Inflammatory macrophage treated with lipopolysaccharide for 4 hours (primary cell): ENCODE measurements around the gene HNRNPF.
A peak's percentile ranks its signal among the peaks of the same experiment; 100 is the strongest.

Experiments
- DNase-seq: peaks from one replicate; pipeline ENCODE4 v3.0.0-alpha.2; 2020

Gene HNRNPF

DNA sequence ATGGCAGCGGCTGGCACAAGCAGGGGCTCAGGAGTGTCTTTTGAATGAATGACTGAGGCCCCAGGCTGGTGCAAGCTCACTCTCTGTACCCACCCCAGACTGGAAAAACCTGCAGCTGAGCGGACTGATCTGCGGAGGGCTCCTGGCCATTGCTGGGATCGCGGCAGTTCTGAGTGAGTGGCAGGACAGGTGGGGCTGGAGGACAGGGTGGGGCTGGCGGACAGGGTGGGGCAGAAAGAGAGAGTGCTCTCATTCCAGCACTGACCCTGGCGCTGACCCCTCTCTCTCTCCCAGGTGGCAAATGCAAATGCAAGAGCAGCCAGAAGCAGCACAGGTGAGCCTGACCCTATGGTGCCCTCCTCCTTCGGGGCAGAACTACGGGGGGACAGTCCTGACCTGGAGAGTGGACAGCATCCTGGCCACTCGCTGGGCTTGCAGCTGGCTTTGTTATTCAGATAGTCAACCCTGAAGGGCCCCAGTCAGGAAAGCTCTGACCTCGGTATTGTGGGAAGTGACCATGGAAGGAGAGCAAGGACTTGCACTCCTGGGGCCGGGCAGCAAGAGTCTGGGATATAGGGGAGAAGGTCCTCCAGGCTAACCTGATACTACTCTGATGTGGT is 33.5 kb downstream of the HNRNPF start:
- no peak for DNase-seq

GRCh38 chr10:43374194-43374593 is 34.8 kb downstream of the HNRNPF start:
- no peak for DNase-seq

GRCh38 chr10:43373461-43373860 is 35.5 kb downstream of the HNRNPF start:
- DNase-seq, result no peak

DNA sequence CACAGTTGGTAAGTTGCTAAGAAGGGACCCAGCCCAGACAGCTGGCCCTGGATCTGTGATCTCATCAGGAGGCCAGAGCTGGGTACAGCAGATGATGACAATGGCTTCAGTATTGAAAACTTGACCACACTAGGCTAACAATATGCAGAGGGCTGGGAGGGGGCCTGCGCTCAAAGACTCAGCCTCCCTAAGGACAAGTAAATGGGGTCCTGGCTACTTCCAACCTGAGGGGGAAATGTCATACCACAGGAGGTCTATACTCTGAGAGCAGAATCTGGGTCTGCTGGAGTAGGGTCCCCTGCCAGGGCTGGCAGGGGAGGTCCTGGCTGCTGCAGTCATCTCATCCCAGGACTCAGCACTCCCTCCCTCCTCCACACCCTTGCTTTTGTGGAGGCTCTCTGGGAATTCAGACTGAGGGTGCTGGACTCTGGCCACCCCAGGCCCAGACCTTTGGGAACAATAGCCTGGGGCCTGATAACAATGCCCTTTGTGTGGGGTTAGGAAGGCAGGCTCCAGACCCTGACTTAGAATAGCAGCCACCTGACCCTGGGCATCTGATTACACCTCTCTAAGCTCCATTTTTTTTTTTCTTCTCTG is 36.1 kb downstream of the HNRNPF start:
- no peak for DNase-seq

GRCh38 chr10:43371418-43371817 is 37.6 kb downstream of the HNRNPF start, which contains the start of gene FXYD4:
FXYD4 (plus strand) TSS chr10:43371636; CDS start chr10:43373747, 2,111 bp downstream.
- DNase-seq, result no peak

- DNase-seq, result no peak
These were observed 38.2 kb downstream of the HNRNPF start for GRCh38 chr10:43370671-43371215.

GRCh38 chr10:43369921-43370320 is 39.1 kb downstream of the HNRNPF start:
- no peak for DNase-seq

- DNase-seq, result no peak
These were observed 44.0 kb downstream of the HNRNPF start for GRCh38 chr10:43365001-43365400.

- peak; percentile 95 for DNase-seq
These were observed 46.7 kb downstream of the HNRNPF start for GRCh38 chr10:43362191-43362839.

GRCh38 chr10:43361547-43362190 is 47.3 kb downstream of the HNRNPF start:
- peak; percentile 2 for DNase-seq

GRCh38 chr10:43360086-43360485 is 48.9 kb downstream of the HNRNPF start:
- DNase-seq, result no peak

GRCh38 chr10:43355749-43356371 is 53.1 kb downstream of the HNRNPF start:
- peak; percentile 28 for DNase-seq

DNA sequence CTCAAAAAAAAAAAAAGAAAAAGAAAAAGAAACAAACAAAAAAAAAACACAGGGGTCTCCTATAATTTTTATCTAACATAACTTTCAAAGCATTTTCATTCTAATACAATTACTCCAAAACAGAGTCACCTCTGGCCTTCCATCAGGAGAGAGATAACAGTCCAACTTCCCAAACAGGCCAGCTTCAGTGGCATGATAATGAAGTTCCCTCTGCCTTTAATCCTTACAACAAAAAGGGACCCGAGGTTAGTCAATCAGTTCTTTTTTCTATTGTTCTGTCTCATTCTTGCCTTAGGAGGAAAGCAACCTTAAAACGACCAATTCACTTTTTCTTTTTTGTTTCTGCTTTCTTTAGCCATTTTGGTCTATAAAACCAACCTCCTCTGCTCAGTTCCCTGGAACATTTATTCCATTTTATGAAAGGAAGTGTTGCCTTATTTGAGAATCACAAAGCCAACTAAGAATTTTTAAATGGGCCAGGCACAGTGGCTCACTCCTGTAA is 54.1 kb downstream of the HNRNPF start:
- DNase-seq, result no peak

GRCh38 chr10:43354330-43354635 is 54.7 kb downstream of the HNRNPF start:
- DNase-seq, result no peak

- DNase-seq, result no peak
These were observed 55.3 kb downstream of the HNRNPF start for GRCh38 chr10:43353495-43354329.

DNA sequence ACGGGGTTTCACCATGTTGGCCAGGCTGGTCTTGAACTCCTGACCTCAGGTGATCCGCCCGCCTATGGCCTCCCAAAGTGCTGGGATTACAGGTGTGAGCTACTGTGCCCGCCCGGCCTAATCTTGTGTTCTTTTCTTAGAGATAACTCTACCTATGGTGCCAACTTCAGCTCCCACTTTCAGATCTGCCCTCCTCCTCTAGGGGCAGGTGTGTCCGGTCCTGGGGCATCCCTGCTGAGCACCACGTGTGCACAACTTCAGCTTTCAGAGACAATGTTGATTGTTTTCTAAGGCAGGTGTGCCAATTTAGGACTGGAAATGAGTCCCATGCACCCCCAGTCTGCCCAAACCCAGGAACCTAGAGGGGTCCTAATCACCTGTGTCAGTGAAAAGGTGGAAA is 56.0 kb downstream of the HNRNPF start:
- no peak for DNase-seq

- no peak for DNase-seq
These were observed 57.7 kb downstream of the HNRNPF start for GRCh38 chr10:43351301-43351700.

DNA sequence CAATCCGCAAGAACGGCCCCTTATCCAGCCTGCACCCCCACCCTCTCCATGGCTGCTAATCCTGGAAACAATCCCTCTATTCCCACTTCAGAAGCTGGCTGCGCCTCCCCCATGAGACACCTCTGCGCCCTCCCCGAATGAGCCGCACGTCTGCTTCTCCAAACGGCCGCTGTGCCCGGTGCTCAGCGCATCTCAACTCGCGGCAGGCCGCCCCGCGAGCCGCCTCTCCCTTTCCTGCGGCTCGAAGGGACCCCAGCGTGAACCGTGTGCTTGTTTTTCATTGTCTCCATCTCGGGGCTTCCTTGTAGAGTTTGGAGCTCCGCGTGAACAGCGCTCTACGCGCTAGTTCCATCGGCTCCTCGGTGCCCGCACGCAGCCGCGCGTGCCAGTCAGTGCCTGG is 58.3 kb downstream of the HNRNPF start:
- no peak for DNase-seq

- DNase-seq, result no peak
These were observed 58.8 kb downstream of the HNRNPF start for GRCh38 chr10:43350156-43350555.

DNA sequence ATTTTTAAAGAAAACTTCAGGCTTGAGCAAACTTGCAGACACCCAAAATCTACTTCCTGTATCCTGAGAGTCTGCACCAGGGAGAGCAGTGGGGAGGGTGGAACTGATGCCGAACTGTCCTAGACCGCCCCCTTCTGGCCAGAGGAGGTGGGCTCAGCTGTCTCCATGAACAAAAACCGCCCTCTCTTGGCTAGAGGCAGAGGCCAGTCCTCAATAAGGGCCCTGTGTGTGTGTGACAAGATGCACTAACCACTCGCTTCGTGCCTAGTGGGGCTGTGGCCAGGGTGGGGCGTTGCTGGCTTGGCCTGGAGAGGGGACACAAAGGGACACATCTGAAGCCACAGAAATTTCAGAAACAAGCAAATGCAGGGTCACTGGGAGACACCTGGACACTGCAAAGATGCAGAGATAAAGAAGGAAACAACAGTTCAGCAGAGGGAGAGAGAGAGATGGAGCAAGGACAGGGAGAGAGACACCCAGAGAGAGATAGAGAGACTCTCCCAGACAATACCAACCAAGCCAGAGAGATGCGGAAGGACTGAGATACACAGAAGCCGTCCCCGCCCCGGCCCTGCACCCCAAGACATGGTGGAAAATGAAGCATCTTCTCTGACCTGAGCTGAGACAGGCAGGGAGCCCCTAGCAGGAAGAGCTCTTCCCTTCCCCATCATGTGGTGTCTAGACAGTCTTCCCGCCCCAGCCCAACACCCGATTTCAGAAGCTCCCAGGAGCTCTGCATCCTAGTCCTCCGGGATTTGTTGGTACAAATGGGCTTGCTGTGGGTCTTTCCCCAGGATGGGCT is 60.3 kb downstream of the HNRNPF start:
- peak; percentile 84 for DNase-seq

DNA sequence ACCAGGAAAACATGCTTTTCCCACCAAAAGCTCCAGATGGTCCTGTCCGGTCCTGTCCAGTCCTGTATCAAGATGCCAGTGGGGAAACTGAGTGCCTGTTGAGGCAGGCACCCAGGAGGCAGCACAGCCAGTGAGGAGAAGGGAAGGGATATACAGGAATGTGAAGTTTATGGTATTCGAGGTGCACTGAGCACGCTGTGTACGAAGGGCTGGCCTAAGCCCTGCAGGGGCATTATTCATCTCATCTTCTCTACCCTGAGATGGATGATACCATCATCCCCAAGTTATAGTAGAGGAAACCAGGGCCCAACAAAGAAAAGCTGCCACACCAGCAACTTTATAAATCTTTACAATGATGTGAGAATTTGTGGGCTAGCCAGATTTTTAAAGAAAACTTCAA is 61.0 kb downstream of the HNRNPF start:
- no peak for DNase-seq
